Esophagus muscularis mucosa (tissue), 4 donors: Measurements from ENCODE around the gene TIMP1.

ENCODE experiments used
- EP300 ChIP-seq: sonication (generic); formaldehyde crosslinking; IDR thresholded peaks from one replicate; pipeline ENCODE4 v1.6.1; 2017; ENCODE audit warnings: antibody characterized with exemption
- POLR2A ChIP-seq: fragments of 450-650 bp; IDR thresholded peaks from one replicate; pipeline ENCODE4 v1.6.1; 2017; ENCODE audit warnings: antibody characterized with exemption, moderate library complexity, mild to moderate bottlenecking, low read depth
- POLR2AphosphoS5 ChIP-seq, 2 donors: sonication (generic); formaldehyde crosslinking; IDR thresholded peaks; one replicate each; pipeline ENCODE4 v1.6.1; 2017; ENCODE audit warnings: antibody characterized with exemption in 2 of 2
- TF ChIP-seq, protein P1 (sequence below), 3 experiments: fragments of 200-600 bp in 2 of 3; fragments of 450-650 bp in 1 of 3; sonication (generic) in 2 of 3; IDR thresholded peaks; one replicate each; pipeline ENCODE4 v1.5.1; 2017 to 2019; ENCODE audit warnings: antibody characterized with exemption in 3 of 3, mild to moderate bottlenecking in 2 of 3, moderate library complexity in 1 of 3

DNA sequence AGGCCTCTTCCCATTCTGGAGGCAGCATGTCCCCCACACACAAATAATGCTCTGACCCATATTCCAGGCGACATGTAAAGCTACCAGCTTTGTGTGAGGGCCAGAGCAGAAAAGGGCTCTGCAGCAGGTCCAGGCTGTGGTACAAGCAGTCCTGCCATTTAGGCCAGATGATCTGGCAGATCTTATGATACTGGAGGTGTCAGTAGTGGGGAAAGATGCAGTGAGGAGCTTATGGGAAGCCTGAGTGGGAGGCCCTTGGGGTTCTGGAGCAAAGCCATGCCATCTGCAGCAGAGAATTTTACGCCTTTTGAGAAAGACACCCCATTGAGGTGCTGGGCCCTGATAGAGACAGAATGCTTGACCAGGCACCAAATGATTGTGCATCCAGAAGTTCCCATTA, 29.7 kb downstream of the TIMP1 start:
- TF ChIP-seq, protein P1, sequence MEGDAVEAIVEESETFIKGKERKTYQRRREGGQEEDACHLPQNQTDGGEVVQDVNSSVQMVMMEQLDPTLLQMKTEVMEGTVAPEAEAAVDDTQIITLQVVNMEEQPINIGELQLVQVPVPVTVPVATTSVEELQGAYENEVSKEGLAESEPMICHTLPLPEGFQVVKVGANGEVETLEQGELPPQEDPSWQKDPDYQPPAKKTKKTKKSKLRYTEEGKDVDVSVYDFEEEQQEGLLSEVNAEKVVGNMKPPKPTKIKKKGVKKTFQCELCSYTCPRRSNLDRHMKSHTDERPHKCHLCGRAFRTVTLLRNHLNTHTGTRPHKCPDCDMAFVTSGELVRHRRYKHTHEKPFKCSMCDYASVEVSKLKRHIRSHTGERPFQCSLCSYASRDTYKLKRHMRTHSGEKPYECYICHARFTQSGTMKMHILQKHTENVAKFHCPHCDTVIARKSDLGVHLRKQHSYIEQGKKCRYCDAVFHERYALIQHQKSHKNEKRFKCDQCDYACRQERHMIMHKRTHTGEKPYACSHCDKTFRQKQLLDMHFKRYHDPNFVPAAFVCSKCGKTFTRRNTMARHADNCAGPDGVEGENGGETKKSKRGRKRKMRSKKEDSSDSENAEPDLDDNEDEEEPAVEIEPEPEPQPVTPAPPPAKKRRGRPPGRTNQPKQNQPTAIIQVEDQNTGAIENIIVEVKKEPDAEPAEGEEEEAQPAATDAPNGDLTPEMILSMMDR (IDR thresholded peaks at IDR 0.05), result no peak
- TF ChIP-seq POLR2A (no peak), EP300 (no peak), POLR2AphosphoS5 (IDR thresholded peaks at IDR 0.05) (no peak)
